OCI-LY3 (cell line): ENCODE measurements around the gene ZNF484.
"Not testable (repeated sequence)": the region's sequence is repeated elsewhere in the genome, so short reads cannot be mapped to it uniquely, and the experiment has no call there.

Experiments
- CTCF ChIP-seq: fragments of 200-600, 300-600 bp; sonication (generic); IDR thresholded peaks from 2 replicates; pipeline ENCODE4 v1.5.1; 2014; ENCODE audit warnings: antibody characterized with exemption, low read length, low read depth
- EZH2phosphoT487 ChIP-seq: fragments of 200-600 bp; shearing (Covaris generic); IDR thresholded peaks from 2 replicates; pipeline ENCODE4 v1.6.1; 2018; ENCODE audit warnings: antibody characterized with exemption, mixed run types, low read depth

- TF ChIP-seq CTCF, EZH2phosphoT487: not testable (repeated sequence)
Observed at GRCh38 chr9:92838411-92838810, 39.4 kb downstream of the ZNF484 start.
